Stimulated activated CD8-positive, alpha-beta memory T cell treated with anti-CD3 and anti-CD28 coated beads, Interleukin-12 subunit alpha, Interleukin-12 subunit beta, amount 100 ng/mL, for 24 hours (primary cell): ENCODE data around the gene MACROD1.

Source experiments
- DNase-seq: peaks from one replicate; pipeline ENCODE4 v3.0.0-alpha.2; 2020; ENCODE audit errors: extremely low read depth

MACROD1 gene

GRCh38 chr11:64152841-64153691, 12.8 kb downstream of the MACROD1 start:
- peak; percentile 16 for DNase-seq

- no peak for DNase-seq
Measured at GRCh38 chr11:64151337-64151736, 14.6 kb downstream of the MACROD1 start.

GRCh38 chr11:64150481-64151239, 15.3 kb downstream of the MACROD1 start:
- DNase-seq = no peak

- DNase-seq = no peak
Measured at GRCh38 chr11:64150051-64150450, 15.9 kb downstream of the MACROD1 start.

GRCh38 chr11:64148917-64149617, 16.8 kb downstream of the MACROD1 start:
- DNase-seq = no peak

- DNase-seq = peak; percentile 21
Measured at GRCh38 chr11:64148226-64148916, 17.5 kb downstream of the MACROD1 start.

GRCh38 chr11:64146036-64146955, 19.6 kb downstream of the MACROD1 start:
- peak; percentile 5 for DNase-seq

GRCh38 chr11:64144587-64145472, 21.1 kb downstream of the MACROD1 start:
- no peak for DNase-seq

GRCh38 chr11:64141081-64141783, 24.7 kb downstream of the MACROD1 start:
- DNase-seq = no peak

- no peak for DNase-seq
Measured at GRCh38 chr11:64140082-64140481, 25.8 kb downstream of the MACROD1 start.

- no peak for DNase-seq
Measured at GRCh38 chr11:64139049-64139448, 26.9 kb downstream of the MACROD1 start.

- DNase-seq = no peak
Measured at GRCh38 chr11:64138398-64138797, 27.5 kb downstream of the MACROD1 start.

- DNase-seq = no peak
Measured at GRCh38 chr11:64136765-64137441, 29.0 kb downstream of the MACROD1 start.

GRCh38 chr11:64135711-64136110, 30.2 kb downstream of the MACROD1 start:
- DNase-seq = no peak

- no peak for DNase-seq
Measured at GRCh38 chr11:64134963-64135362, 30.9 kb downstream of the MACROD1 start.

- DNase-seq = no peak
Measured at GRCh38 chr11:64132982-64133705, 32.8 kb downstream of the MACROD1 start.

GRCh38 chr11:64132191-64132771, 33.6 kb downstream of the MACROD1 start:
- no peak for DNase-seq
